HCT116 (cell line): ENCODE results near the gene XIAP. TPM values are rescaled to one million over a fixed set of nuclear protein-coding genes. Genes with fewer than 3 reads are reported as not detected.
"Not testable (repeated sequence)": the region's sequence is repeated elsewhere in the genome, so short reads cannot be mapped to it uniquely, and the experiment has no call there.

ENCODE experiments used
- ATAC-seq: fragments of 200-7000 bp; cut with Tn5 transposase; 2 replicates; pipeline ENCODE4 v1.9.1; 2020; ENCODE audit warnings: mild to moderate bottlenecking, moderate library complexity
- BruUV-seq: library from RNA; stranded (reverse); fragments of 400-500 nt; replicated peaks from 2 replicates; lab custom pipeline; 2021; lab: Mats Ljungman, UMichigan
- CTCF ChIA-PET: fragments of 300-600 bp; sonication (Branson Sonifier 250); formaldehyde crosslinking; loops from one replicate; lab custom pipeline; 2021; ENCODE audit warnings: antibody characterized with exemption; lab: Charles Lee
- POLR2A ChIA-PET: fragments of 300-600, 350-600 bp; sonication (Branson Sonifier 250); formaldehyde crosslinking; loops from one replicate; lab custom pipeline; 2021; ENCODE audit warnings: antibody characterized with exemption; lab: Charles Lee
- RAD21 ChIA-PET, 2 experiments: fragments of 300-600 bp; sonication (Branson Sonifier 250); formaldehyde crosslinking; loops; one replicate each; lab custom pipeline; 2023; ENCODE audit warnings: low total read pairs in 2 of 2; ENCODE audit not compliant: uncharacterized antibody in 2 of 2, unreplicated experiment in 2 of 2, low non-redundant PET in 1 of 2; lab: Charles Lee
- DNase-seq: peaks from one replicate; pipeline ENCODE4 v3.0.0-alpha.2; 2010; ENCODE audit warnings: low read depth, low spot score
- H2AFZ ChIP-seq: fragments of 200-600 bp; shearing (Covaris generic), sonication (generic); 2 replicates; pipeline ENCODE4 v1.6.1; 2017; ENCODE audit warnings: low read depth, mixed run types, mixed read lengths, antibody characterized with exemption, low read length; ENCODE audit not compliant: poor library complexity, severe bottlenecking
- H3K27ac ChIP-seq: 2 replicates; pipeline ENCODE4 v1.5.1; 2012; ENCODE audit warnings: low read depth, low read length
- H3K27me3 ChIP-seq: fragments of 200-600 bp; sonication (generic); 2 replicates; pipeline ENCODE4 v1.6.1; 2016; ENCODE audit warnings: mixed run types, low read length, mixed read lengths; ENCODE audit not compliant: insufficient read depth
- H3K36me3 ChIP-seq, 2 experiments: fragments of 200-500 bp in 1 of 2; fragments of 200-600 bp in 1 of 2; sonication (Bioruptor generic) in 1 of 2; sonication (generic) in 1 of 2; 2 replicates each; pipeline versions ENCODE4 v1.5.1 to v1.6.1; 2014 to 2016; ENCODE audit warnings: low read length in 2 of 2, inconsistent platforms in 1 of 2, mixed read lengths in 1 of 2, mixed run types in 1 of 2; ENCODE audit not compliant: insufficient read depth in 2 of 2, control insufficient read depth in 1 of 2
- H3K4me1 ChIP-seq, 2 experiments: fragments of 200-600 bp in 1 of 2; sonication (generic) in 1 of 2; 2 replicates each; pipeline versions ENCODE4 v1.5.1 to v1.6.1; 2012 to 2017; ENCODE audit warnings: low read length in 2 of 2, inconsistent platforms in 1 of 2, mild to moderate bottlenecking in 1 of 2, mixed read lengths in 1 of 2, mixed run types in 1 of 2, moderate library complexity in 1 of 2; ENCODE audit not compliant: insufficient read depth in 2 of 2, control insufficient read depth in 1 of 2
- H3K4me2 ChIP-seq: fragments of 200-600 bp; sonication (generic); 2 replicates; pipeline ENCODE4 v1.6.1; 2017; ENCODE audit warnings: mixed run types, low read length, mixed read lengths
- H3K4me3 ChIP-seq, 2 experiments: fragments of 200-600 bp in 1 of 2; sonication (generic) in 1 of 2; replicated peaks in 1 of 2; 2 replicates each; pipeline ENCODE4 v1.5.1; 2011 to 2016; ENCODE audit warnings: low read length in 2 of 2, control low read depth in 1 of 2, low read depth in 1 of 2, mild to moderate bottlenecking in 1 of 2, mixed read lengths in 1 of 2, mixed run types in 1 of 2
- H3K79me2 ChIP-seq: fragments of 200-600 bp; sonication (generic); 2 replicates; pipeline ENCODE4 v1.6.1; 2017; ENCODE audit warnings: mild to moderate bottlenecking, mixed run types, low read length, moderate library complexity, mixed read lengths; ENCODE audit not compliant: insufficient read depth
- H3K9ac ChIP-seq: fragments of 200-600 bp; sonication (generic); 2 replicates; pipeline ENCODE4 v1.6.1; 2016; ENCODE audit warnings: low read length, mixed read lengths
- H3K9me2 ChIP-seq: fragments of 200-600 bp; sonication (generic), shearing (Covaris generic); 2 replicates; pipeline ENCODE4 v1.6.1; 2017; ENCODE audit warnings: mixed run types, mild to moderate bottlenecking, moderate library complexity; ENCODE audit not compliant: insufficient read depth
- H3K9me3 ChIP-seq, 2 experiments: fragments of 200-500 bp in 1 of 2; fragments of 200-600 bp in 1 of 2; sonication (Bioruptor generic) in 1 of 2; sonication (generic) in 1 of 2; 2 replicates each; pipeline ENCODE4 v1.6.1; 2014 to 2017; ENCODE audit warnings: low read length in 2 of 2, mixed read lengths in 2 of 2, inconsistent platforms in 1 of 2, low read depth in 1 of 2, mild to moderate bottlenecking in 1 of 2, mixed run types in 1 of 2, moderate library complexity in 1 of 2; ENCODE audit not compliant: control insufficient read depth in 1 of 2, insufficient read depth in 1 of 2
- H4K20me1 ChIP-seq: fragments of 200-600 bp; sonication (generic), shearing (Covaris generic); 2 replicates; pipeline ENCODE4 v1.6.1; 2017; ENCODE audit warnings: mixed run types, mild to moderate bottlenecking, moderate library complexity; ENCODE audit not compliant: insufficient read depth
- CTCF ChIP-seq, 3 experiments: fragments of 200-600 bp in 1 of 3; sonication (generic) in 1 of 3; IDR thresholded peaks in 2 of 3; conservative IDR thresholded peaks in 1 of 3; 2 replicates each; pipeline ENCODE4 v1.5.1; 2012 to 2017; ENCODE audit warnings: low read depth in 2 of 3, low read length in 2 of 3, antibody characterized with exemption in 1 of 3, borderline replicate concordance in 1 of 3, control low read depth in 1 of 3, mild to moderate bottlenecking in 1 of 3, mixed read lengths in 1 of 3, mixed run types in 1 of 3, moderate library complexity in 1 of 3; ENCODE audit not compliant: insufficient read depth in 1 of 3
- FOSL1 ChIP-seq: IDR thresholded peaks from 2 replicates; pipeline ENCODE4 v1.6.1; 2012; ENCODE audit warnings: low read depth
- MAX ChIP-seq: IDR thresholded peaks from 2 replicates; pipeline ENCODE4 v1.6.1; 2012
- POLR2AphosphoS5 ChIP-seq: IDR thresholded peaks from 2 replicates; pipeline ENCODE4 v1.6.1; 2011; ENCODE audit warnings: mild to moderate bottlenecking, low read depth, low read length, moderate library complexity
- SIN3A ChIP-seq: IDR thresholded peaks from 2 replicates; pipeline ENCODE4 v1.6.1; 2012; ENCODE audit warnings: low read depth
- SRF ChIP-seq: IDR thresholded peaks from 2 replicates; pipeline ENCODE4 v1.6.1; 2012; ENCODE audit warnings: low read depth
- YY1 ChIP-seq: IDR thresholded peaks from 2 replicates; pipeline ENCODE4 v1.6.1; 2011; ENCODE audit warnings: low read length, low read depth, moderate library complexity, mild to moderate bottlenecking; ENCODE audit not compliant: insufficient replicate concordance; ENCODE audit errors: extremely low read depth
- intact Hi-C: fragments of 100-400 bp; cut with micrococcal nuclease; formaldehyde crosslinking; loops from 2 replicates; pipeline ENCODE4 v1.10.0; 2022
- total RNA-seq: library from RNA; stranded (reverse); gene quantifications from one replicate; pipeline ENCODE4 v1.2.1, GENCODE V29; 2021; ENCODE audit not compliant: unreplicated experiment

The XIAP gene
- total RNA-seq, 1 experiment from 2014 or later = 41.0 TPM

- Histone ChIP-seq H3K9ac (no peak overlapping the region), H3K27ac (no peak overlapping the region), H3K27me3 (no peaks in the 10 kb centered on the region), H3K9me3 (no peaks in the 10 kb centered on the region), H4K20me1 (no peaks in the 10 kb centered on the region), H3K36me3 (no peaks in the 10 kb centered on the region), H3K4me1 (no peaks in the 10 kb centered on the region), H3K4me2 (no peak overlapping the region), H3K79me2 (no peaks in the 10 kb centered on the region), H3K9me2 (no peaks in the 10 kb centered on the region), H2AFZ (no peak overlapping the region), H3K4me3 (no peak overlapping the region)
- ATAC-seq = no peak
- BruUV-seq = no TSS peak
- CTCF ChIA-PET = no interaction called here
- POLR2A ChIA-PET = no interaction called here
- RAD21 ChIA-PET = no interaction called here
- no peak for TF ChIP-seq POLR2AphosphoS5
- no peak for TF ChIP-seq FOSL1
- no peak for TF ChIP-seq YY1
- TF ChIP-seq SRF = no peak
- TF ChIP-seq MAX = no peak
- no peak for TF ChIP-seq SIN3A
- TF ChIP-seq CTCF (IDR thresholded peaks at IDR 0.05 in 2 of 3, conservative IDR thresholded peaks at IDR 0.05 in 1 of 3; ENCODE audit: borderline replicate concordance in 1 of 3, insufficient read depth in 1 of 3, low read depth in 2 of 3, low read length in 2 of 3) = no peak
- intact Hi-C loops = no loop called here
- no peak for DNase-seq
These were observed 68.0 kb downstream of the XIAP start for GRCh38 chrX:123927845-123928244.

- H3K27ac ChIP-seq, ATAC-seq, H4K20me1 ChIP-seq, CTCF ChIA-PET, H3K9me2 ChIP-seq, RAD21 ChIA-PET, H3K9me3 ChIP-seq, H3K4me1 ChIP-seq, H2AFZ ChIP-seq, BruUV-seq, POLR2A ChIA-PET, H3K4me2 ChIP-seq, H3K9ac ChIP-seq, H3K4me3 ChIP-seq, H3K27me3 ChIP-seq, DNase-seq, H3K36me3 ChIP-seq, intact Hi-C loops, H3K79me2 ChIP-seq: not testable (repeated sequence)
These were observed 72.2 kb downstream of the XIAP start for GRCh38 chrX:123932055-123932454.
